Calu3 (cell line): Measurements from ENCODE around the gene CPEB3. TPM values are rescaled to one million over a fixed set of nuclear protein-coding genes. Genes with fewer than 3 reads are reported as not detected.

ENCODE experiments used
- BruUV-seq: library from RNA; stranded (reverse); fragments of 400-500 nt; replicated peaks from 2 replicates; lab custom pipeline; 2021; lab: Mats Ljungman, UMichigan
- CTCF ChIA-PET: fragments of 300-600 bp; sonication (Branson Sonifier 250); formaldehyde crosslinking; loops from one replicate; lab custom pipeline; 2022; ENCODE audit warnings: antibody characterized with exemption; lab: Charles Lee
- DNase-seq: peaks from one replicate; pipeline ENCODE4 v3.0.0; 2022
- H3K27ac Mint-ChIP-seq: one replicate; pipeline ENCODE4 v1.8.0; 2022; ENCODE audit warnings: mixed read lengths; ENCODE audit not compliant: unreplicated experiment
- H3K27me3 Mint-ChIP-seq: one replicate; pipeline ENCODE4 v1.8.0; 2022; ENCODE audit warnings: mixed read lengths; ENCODE audit not compliant: unreplicated experiment
- H3K36me3 Mint-ChIP-seq: one replicate; pipeline ENCODE4 v1.8.0; 2022; ENCODE audit warnings: mild to moderate bottlenecking, moderate library complexity, mixed read lengths; ENCODE audit not compliant: insufficient read depth, unreplicated experiment
- H3K4me1 Mint-ChIP-seq: one replicate; pipeline ENCODE4 v1.8.0; 2022; ENCODE audit warnings: mild to moderate bottlenecking, low read depth, mixed read lengths; ENCODE audit not compliant: unreplicated experiment
- H3K4me3 Mint-ChIP-seq: one replicate; pipeline ENCODE4 v1.8.0; 2022; ENCODE audit warnings: mild to moderate bottlenecking, low read depth, moderate library complexity, mixed read lengths; ENCODE audit not compliant: unreplicated experiment
- H3K9me3 Mint-ChIP-seq: one replicate; pipeline ENCODE4 v1.8.0; 2022; ENCODE audit warnings: low read depth, mixed read lengths; ENCODE audit not compliant: unreplicated experiment
- intact Hi-C: fragments of 100-400 bp; cut with micrococcal nuclease; formaldehyde crosslinking; loops from one replicate; pipeline ENCODE4 v1.10.0; 2022; ENCODE audit not compliant: unreplicated experiment
- total RNA-seq: library from RNA; stranded (reverse); gene quantifications from 2 replicates; pipeline ENCODE4 v1.2.3, GENCODE V29; 2022
- TF ChIP-seq, protein P1 (sequence below): fragments of 200-600 bp; IDR thresholded peaks from one replicate; pipeline ENCODE4 v1.8.0; 2022; ENCODE audit warnings: antibody characterized with exemption; ENCODE audit not compliant: unreplicated experiment

The CPEB3 gene
- total RNA-seq, 1 experiment from 2014 or later, result 2.8 TPM

DNA sequence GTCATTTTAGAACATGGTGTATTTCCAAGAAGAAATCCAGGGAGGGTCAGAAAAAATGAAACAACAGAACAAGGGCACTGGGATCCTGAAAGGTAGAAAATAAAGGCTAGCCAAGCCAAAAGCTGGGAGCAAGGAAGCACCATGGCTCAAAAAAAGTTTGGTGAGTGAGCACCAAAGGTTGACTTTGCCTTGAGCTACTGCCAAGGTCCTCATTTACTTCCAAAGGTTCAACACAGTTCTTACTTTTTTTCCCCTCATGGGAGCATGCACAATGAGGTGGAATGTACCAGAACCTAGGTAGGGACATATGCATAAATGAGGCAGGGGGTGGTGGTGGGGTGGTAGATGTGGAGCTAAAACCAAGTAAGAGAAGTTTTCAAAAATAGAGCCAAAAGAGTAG is 182.8 kb downstream of the CPEB3 start:
- CTCF ChIA-PET, result no interaction called here
- BruUV-seq, result no TSS peak

DNA sequence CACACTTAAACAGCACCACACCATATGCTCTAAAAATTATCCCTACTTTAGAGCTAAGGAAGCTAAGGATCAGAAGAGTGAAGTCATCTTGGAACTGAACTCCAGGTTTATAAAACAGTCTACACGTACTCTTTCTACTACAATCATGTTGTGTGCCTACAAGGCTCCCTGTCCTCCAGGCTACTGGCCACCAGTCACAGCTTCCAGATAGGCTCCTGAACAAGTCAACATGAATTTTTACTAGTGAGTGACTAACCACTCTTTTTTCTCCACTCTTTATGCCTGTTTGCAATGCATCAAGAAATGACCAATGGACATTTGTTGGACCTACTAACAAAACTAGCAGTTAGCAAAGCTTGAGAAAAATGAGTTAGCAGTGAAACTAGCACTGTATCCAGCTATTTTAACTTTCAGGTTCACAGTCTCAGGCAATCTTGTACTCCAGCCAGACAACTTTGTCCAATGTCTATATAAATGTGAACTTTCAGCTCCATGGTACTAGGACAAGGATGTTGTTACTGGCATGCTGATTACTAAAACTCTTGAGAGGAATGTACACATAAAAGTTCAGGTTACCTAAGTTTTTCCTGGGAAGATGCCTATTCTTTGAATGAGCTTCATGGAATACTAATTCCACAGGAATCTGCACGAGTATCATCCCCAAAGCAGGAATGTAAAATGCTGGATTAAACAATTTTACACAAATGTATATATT is 187.3 kb downstream of the CPEB3 start:
- no TSS peak for BruUV-seq
- intact Hi-C loops, result no loop called here
- DNase-seq, result no peak

More for the DNA sequence above, 182.8 kb downstream of the CPEB3 start:
- TF ChIP-seq, protein P1, sequence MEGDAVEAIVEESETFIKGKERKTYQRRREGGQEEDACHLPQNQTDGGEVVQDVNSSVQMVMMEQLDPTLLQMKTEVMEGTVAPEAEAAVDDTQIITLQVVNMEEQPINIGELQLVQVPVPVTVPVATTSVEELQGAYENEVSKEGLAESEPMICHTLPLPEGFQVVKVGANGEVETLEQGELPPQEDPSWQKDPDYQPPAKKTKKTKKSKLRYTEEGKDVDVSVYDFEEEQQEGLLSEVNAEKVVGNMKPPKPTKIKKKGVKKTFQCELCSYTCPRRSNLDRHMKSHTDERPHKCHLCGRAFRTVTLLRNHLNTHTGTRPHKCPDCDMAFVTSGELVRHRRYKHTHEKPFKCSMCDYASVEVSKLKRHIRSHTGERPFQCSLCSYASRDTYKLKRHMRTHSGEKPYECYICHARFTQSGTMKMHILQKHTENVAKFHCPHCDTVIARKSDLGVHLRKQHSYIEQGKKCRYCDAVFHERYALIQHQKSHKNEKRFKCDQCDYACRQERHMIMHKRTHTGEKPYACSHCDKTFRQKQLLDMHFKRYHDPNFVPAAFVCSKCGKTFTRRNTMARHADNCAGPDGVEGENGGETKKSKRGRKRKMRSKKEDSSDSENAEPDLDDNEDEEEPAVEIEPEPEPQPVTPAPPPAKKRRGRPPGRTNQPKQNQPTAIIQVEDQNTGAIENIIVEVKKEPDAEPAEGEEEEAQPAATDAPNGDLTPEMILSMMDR, result no peak
- H3K27me3 Mint-ChIP-seq, result no peaks in the 10 kb centered on the region
- no peak overlapping the region for H3K27ac Mint-ChIP-seq
- intact Hi-C loops, result no loop called here
- no peaks in the 10 kb centered on the region for H3K36me3 Mint-ChIP-seq
- no peaks in the 10 kb centered on the region for H3K4me1 Mint-ChIP-seq
- no peaks in the 10 kb centered on the region for H3K9me3 Mint-ChIP-seq
- DNase-seq, result no peak
- no peak overlapping the region for H3K4me3 Mint-ChIP-seq

DNA sequence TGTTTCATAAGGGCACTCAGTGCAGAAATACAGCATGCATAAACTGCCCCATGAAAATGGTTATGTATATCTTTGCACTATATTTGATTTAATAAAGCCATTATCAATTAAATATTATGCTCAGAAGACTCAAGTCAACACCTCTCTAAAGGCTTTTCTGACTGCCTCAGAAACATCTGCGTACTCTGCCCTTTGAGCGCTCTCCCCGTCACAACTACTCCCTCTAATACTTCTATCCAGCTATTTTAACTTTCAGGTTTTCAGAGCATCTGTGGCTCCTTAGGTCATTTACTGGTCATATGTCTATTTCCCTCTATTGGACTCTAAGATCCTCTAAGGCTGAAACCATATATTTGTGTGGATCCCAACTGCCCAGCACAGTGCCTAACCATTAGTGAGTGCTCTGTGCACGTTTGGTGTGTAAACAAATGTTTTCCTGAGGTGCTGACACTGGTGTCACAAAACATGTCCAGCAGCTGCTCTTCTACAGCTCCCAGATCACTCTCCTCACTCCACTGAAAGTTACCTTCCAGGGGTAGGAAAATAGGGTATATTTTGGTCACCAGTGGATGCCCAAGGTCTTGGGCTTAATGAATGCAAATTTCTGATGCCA is 188.2 kb downstream of the CPEB3 start:
- Mint-ChIP-seq H3K4me3 (no peak overlapping the region), H3K4me1 (peaks cover 9% of the 10 kb centered on the region), H3K27me3 (no peaks in the 10 kb centered on the region), H3K9me3 (no peaks in the 10 kb centered on the region), H3K27ac (no peak overlapping the region), H3K36me3 (no peaks in the 10 kb centered on the region)
- no TSS peak for BruUV-seq
- intact Hi-C loops, result no loop called here
- CTCF ChIA-PET, result no interaction called here
- TF ChIP-seq, protein P1, result no peak
- DNase-seq, result no peak

More for the DNA sequence above, 187.3 kb downstream of the CPEB3 start:
- TF ChIP-seq, protein P1, result no peak
- no peaks in the 10 kb centered on the region for H3K9me3 Mint-ChIP-seq
- H3K4me1 Mint-ChIP-seq, result peaks cover 9% of the 10 kb centered on the region
- H3K4me3 Mint-ChIP-seq, result no peak overlapping the region
- no peaks in the 10 kb centered on the region for H3K36me3 Mint-ChIP-seq
- CTCF ChIA-PET, result interaction anchor here (0.7 kb wide), 1 partner anchor 1095 kb away, joined by 3 read pairs; no protein-coding TSS in a partner anchor
- no peak overlapping the region for H3K27ac Mint-ChIP-seq
- H3K27me3 Mint-ChIP-seq, result no peaks in the 10 kb centered on the region

DNA sequence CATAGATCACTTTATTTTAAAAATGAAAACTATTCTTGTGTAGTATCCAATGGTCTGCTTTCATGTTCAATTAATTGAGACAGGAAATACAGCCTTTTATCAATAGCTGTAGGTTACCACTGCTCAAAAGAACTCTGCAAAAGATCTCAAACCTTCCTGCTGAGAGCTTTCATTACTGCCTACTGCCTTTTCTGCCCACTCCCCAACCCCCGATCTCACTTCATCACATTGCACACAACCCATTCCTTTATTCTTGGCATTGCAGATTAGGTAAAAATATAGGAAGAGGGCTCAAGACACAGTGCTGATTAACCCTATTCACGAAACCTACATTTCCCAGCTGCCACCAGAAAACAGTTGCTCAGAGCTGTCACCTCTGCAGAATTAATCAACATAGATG is 195.9 kb downstream of the CPEB3 start:
- BruUV-seq, result no TSS peak
- CTCF ChIA-PET, result no interaction called here
- no peaks in the 10 kb centered on the region for H3K9me3 Mint-ChIP-seq

More for the DNA sequence above, 195.9 kb downstream of the CPEB3 start:
- DNase-seq, result no peak
- TF ChIP-seq, protein P1, result no peak
- H3K36me3 Mint-ChIP-seq, result no peaks in the 10 kb centered on the region
- intact Hi-C loops, result no loop called here
- no peaks in the 10 kb centered on the region for H3K27me3 Mint-ChIP-seq
- H3K4me3 Mint-ChIP-seq, result no peak overlapping the region
- H3K27ac Mint-ChIP-seq, result no peak overlapping the region
- peaks cover 7% of the 10 kb centered on the region for H3K4me1 Mint-ChIP-seq
